Astrocyte (in vitro differentiated cells and primary cell): Measurements from ENCODE around the gene SCYGR6. TPM values are rescaled to one million over a fixed set of nuclear protein-coding genes. Genes with fewer than 3 reads are reported as not detected.
"Not testable (repeated sequence)": the region's sequence is repeated elsewhere in the genome, so short reads cannot be mapped to it uniquely, and the experiment has no call there.

Experiments
- DNase-seq: peaks from one replicate; pipeline ENCODE4 v3.0.0-alpha.2; 2010; ENCODE audit warnings: low read depth
- FAIRE-seq: peaks from 2 replicates; lab custom pipeline; 2011; peaks lifted over from hg19 to GRCh38; lab: Jason Lieb, UNC
- H2AFZ ChIP-seq: 2 replicates; pipeline ENCODE4 v1.6.0; 2012; ENCODE audit warnings: low read depth, low read length, inconsistent platforms
- H3K27ac ChIP-seq: 2 replicates; pipeline ENCODE4 v1.5.1; 2011; ENCODE audit warnings: low read depth, low read length, inconsistent platforms
- H3K27me3 ChIP-seq: 2 replicates; pipeline ENCODE4 v1.6.0; 2011; ENCODE audit warnings: low read length, inconsistent platforms; ENCODE audit not compliant: insufficient read depth
- H3K36me3 ChIP-seq: 2 replicates; pipeline ENCODE4 v1.5.1; 2011; ENCODE audit warnings: low read length, inconsistent platforms; ENCODE audit not compliant: insufficient read depth
- H3K4me1 ChIP-seq: 2 replicates; pipeline ENCODE4 v1.5.1; 2011; ENCODE audit warnings: low read length, inconsistent platforms; ENCODE audit not compliant: insufficient read depth
- H3K4me2 ChIP-seq: 2 replicates; pipeline ENCODE4 v1.6.0; 2012; ENCODE audit warnings: low read length, inconsistent platforms
- H3K4me3 ChIP-seq: 2 replicates; pipeline ENCODE4 v1.5.1; 2011; ENCODE audit warnings: low read depth, mild to moderate bottlenecking, low read length, inconsistent platforms; ENCODE audit not compliant: insufficient read depth
- H3K79me2 ChIP-seq: 2 replicates; pipeline ENCODE4 v1.6.0; 2012; ENCODE audit warnings: mild to moderate bottlenecking, low read length, inconsistent platforms; ENCODE audit not compliant: insufficient read depth
- H3K9ac ChIP-seq: 2 replicates; pipeline ENCODE4 v1.6.0; 2012; ENCODE audit warnings: mild to moderate bottlenecking, low read length, inconsistent platforms
- H3K9me3 ChIP-seq: 2 replicates; pipeline ENCODE4 v1.5.1; 2012; ENCODE audit warnings: low read depth, mild to moderate bottlenecking, low read length, inconsistent platforms; ENCODE audit not compliant: insufficient read depth
- H4K20me1 ChIP-seq: 2 replicates; pipeline ENCODE4 v1.6.0; 2012; ENCODE audit warnings: low read length, inconsistent platforms; ENCODE audit not compliant: insufficient read depth
- H3K27ac Mint-ChIP-seq: one replicate; pipeline ENCODE4 v1.8.0; 2021; ENCODE audit warnings: mild to moderate bottlenecking, mixed read lengths; ENCODE audit not compliant: unreplicated experiment
- H3K27me3 Mint-ChIP-seq: one replicate; pipeline ENCODE4 v1.8.0; 2021; ENCODE audit warnings: low read depth, mixed read lengths; ENCODE audit not compliant: unreplicated experiment
- H3K36me3 Mint-ChIP-seq: one replicate; pipeline ENCODE4 v1.8.0; 2021; ENCODE audit warnings: low read depth, mixed read lengths; ENCODE audit not compliant: unreplicated experiment
- H3K4me1 Mint-ChIP-seq: one replicate; pipeline ENCODE4 v1.8.0; 2021; ENCODE audit warnings: low read depth, mixed read lengths; ENCODE audit not compliant: unreplicated experiment
- H3K4me3 Mint-ChIP-seq: one replicate; pipeline ENCODE4 v1.8.0; 2021; ENCODE audit warnings: mild to moderate bottlenecking, moderate library complexity, mixed read lengths; ENCODE audit not compliant: unreplicated experiment
- H3K9me3 Mint-ChIP-seq: one replicate; pipeline ENCODE4 v1.8.0; 2021; ENCODE audit warnings: mild to moderate bottlenecking, mixed read lengths; ENCODE audit not compliant: unreplicated experiment
- CTCF ChIP-seq: IDR thresholded peaks from 2 replicates; pipeline ENCODE4 v1.5.1; 2011; ENCODE audit warnings: low read depth, mild to moderate bottlenecking, inconsistent platforms, low read length, moderate library complexity; ENCODE audit not compliant: insufficient read depth
- EZH2 ChIP-seq: IDR thresholded peaks from 2 replicates; pipeline ENCODE4 v1.6.1; 2012; ENCODE audit warnings: mild to moderate bottlenecking, low read length, inconsistent platforms; ENCODE audit not compliant: insufficient read depth
- total RNA-seq: library from RNA; stranded (reverse); gene quantifications from 2 replicates; pipeline ENCODE4 v1.2.1, GENCODE V29; 2021

SCYGR6 gene
- total RNA-seq, 1 donor from 2014 or later = not detected

DNA sequence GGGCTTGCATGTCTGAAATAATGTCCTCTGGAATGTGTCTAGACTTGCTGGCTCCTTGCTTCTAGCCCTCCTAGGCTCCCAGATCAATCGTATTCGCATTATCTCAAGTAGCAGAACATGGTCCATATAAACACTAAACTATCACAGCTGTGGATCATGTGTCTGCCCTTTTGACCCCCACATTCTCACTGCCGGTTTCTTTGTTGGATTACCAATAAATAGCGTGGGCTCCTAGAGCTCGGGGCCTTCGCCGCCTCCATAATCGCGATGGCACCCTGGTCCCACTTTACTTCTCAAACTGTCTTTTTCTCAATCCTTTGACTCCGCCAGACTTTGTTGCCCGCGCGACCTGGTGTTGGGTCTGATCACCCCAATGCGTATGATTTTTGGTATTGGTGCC is 14.8 kb upstream of the SCYGR6 start:
- H3K27ac ChIP-seq = no peak overlapping the region
- H3K27me3 ChIP-seq = no peaks in the 10 kb centered on the region
- TF ChIP-seq EZH2 = no peak
- TF ChIP-seq CTCF = no peak
- Mint-ChIP-seq H3K27ac (no peak overlapping the region), H3K27me3 (peaks cover 16% of the 10 kb centered on the region), H3K4me3 (no peak overlapping the region), H3K4me1 (peaks cover 3% of the 10 kb centered on the region), H3K9me3 (peaks cover 1% of the 10 kb centered on the region), H3K36me3 (no peaks in the 10 kb centered on the region)
- FAIRE-seq (no peak), DNase-seq (no peak)
- H3K4me1 ChIP-seq = no peaks in the 10 kb centered on the region
- H3K9ac ChIP-seq = no peak overlapping the region
- no peaks in the 10 kb centered on the region for H3K79me2 ChIP-seq
- no peak overlapping the region for H2AFZ ChIP-seq
- H3K4me2 ChIP-seq = no peak overlapping the region
- no peaks in the 10 kb centered on the region for H3K9me3 ChIP-seq
- no peaks in the 10 kb centered on the region for H3K36me3 ChIP-seq
- H3K4me3 ChIP-seq = no peak overlapping the region
- H4K20me1 ChIP-seq = no peaks in the 10 kb centered on the region

- Histone ChIP-seq H4K20me1 (no peaks in the 10 kb centered on the region), H3K4me1 (no peaks in the 10 kb centered on the region), H3K27ac (no peak within 1 kb of the TSS), H3K9ac (no peak within 1 kb of the TSS), H3K4me3 (no peak within 1 kb of the TSS), H3K36me3 (no peaks in the 10 kb centered on the region), H3K79me2 (no peaks in the 10 kb centered on the region), H3K27me3 (no peaks in the 10 kb centered on the region), H3K4me2 (no peak within 1 kb of the TSS), H2AFZ (no peak within 1 kb of the TSS), H3K9me3 (no peaks in the 10 kb centered on the region)
- Mint-ChIP-seq H3K9me3 (peaks cover 2% of the 10 kb centered on the region), H3K27ac (no peak within 1 kb of the TSS), H3K4me1 (no peaks in the 10 kb centered on the region), H3K27me3 (peaks cover 7% of the 10 kb centered on the region), H3K36me3 (no peaks in the 10 kb centered on the region), H3K4me3 (no peak within 1 kb of the TSS)
- no peak for DNase-seq
- TF ChIP-seq EZH2 (no peak), CTCF (no peak)
- FAIRE-seq = no peak
Measured at GRCh38 chr2:227728035-227728434, 3.5 kb upstream of the SCYGR6 start, which contains the start of gene SCYGR7. SCYGR7 (plus strand) TSS chr2:227728335; CDS start chr2:227728335, 0 bp downstream.

- not testable (repeated sequence) for H4K20me1 ChIP-seq, H3K9me3 Mint-ChIP-seq, H3K27me3 ChIP-seq, H3K27ac ChIP-seq, H3K4me3 ChIP-seq, H3K9me3 ChIP-seq, H3K79me2 ChIP-seq, H3K36me3 Mint-ChIP-seq, H3K4me2 ChIP-seq, H2AFZ ChIP-seq, H3K4me1 ChIP-seq, H3K27ac Mint-ChIP-seq, H3K4me3 Mint-ChIP-seq, H3K27me3 Mint-ChIP-seq, DNase-seq, H3K36me3 ChIP-seq, H3K9ac ChIP-seq, FAIRE-seq, H3K4me1 Mint-ChIP-seq
Measured at GRCh38 chr2:227722821-227723220, 1.7 kb downstream of the SCYGR6 start.
